WERI-Rb-1 (cell line): ENCODE measurements around the gene ALDH3B2.

Experiments
- DNase-seq: peaks from one replicate; pipeline ENCODE4 v3.0.0-alpha.2; 2020
- H3K27ac ChIP-seq: fragments of 250-450 bp; sonication (Bioruptor Pico); 2 replicates; pipeline ENCODE4 v1.5.1; 2020; ENCODE audit warnings: mild to moderate bottlenecking, moderate library complexity
- H3K27me3 ChIP-seq: fragments of 250-450 bp; sonication (Bioruptor Pico); 2 replicates; pipeline ENCODE4 v1.5.1; 2021; ENCODE audit warnings: mild to moderate bottlenecking, low read depth, moderate library complexity; ENCODE audit not compliant: insufficient read depth, severe bottlenecking
- H3K36me3 ChIP-seq: fragments of 250-450 bp; sonication (Bioruptor Pico); 2 replicates; pipeline ENCODE4 v1.5.1; 2020; ENCODE audit warnings: mild to moderate bottlenecking, moderate library complexity
- H3K4me3 ChIP-seq: 2 replicates; pipeline ENCODE4 v1.5.1; 2011; ENCODE audit warnings: low read depth, mild to moderate bottlenecking, control low read depth, low read length
- H3K9me3 ChIP-seq: fragments of 250-450 bp; sonication (Bioruptor Pico); 2 replicates; pipeline ENCODE4 v1.5.1; 2021; ENCODE audit warnings: mild to moderate bottlenecking, moderate library complexity; ENCODE audit not compliant: severe bottlenecking
- CTCF ChIP-seq: IDR thresholded peaks from 2 replicates; pipeline ENCODE4 v1.5.1; 2011; ENCODE audit warnings: low read depth, mild to moderate bottlenecking, control low read depth, inconsistent platforms, low read length

Gene ALDH3B2

GRCh38 chr11:67666676-67667489 lies 7.5 kb downstream of the ALDH3B2 start:
- H3K27me3 ChIP-seq = no peaks in the 10 kb centered on the region
- no peaks in the 10 kb centered on the region for H3K9me3 ChIP-seq
- TF ChIP-seq CTCF = no peak
- no peak overlapping the region for H3K4me3 ChIP-seq
- DNase-seq = no peak
- no peak overlapping the region for H3K27ac ChIP-seq
- H3K36me3 ChIP-seq = no peaks in the 10 kb centered on the region

GRCh38 chr11:67666303-67666645 lies 8.1 kb downstream of the ALDH3B2 start:
- H3K4me3 ChIP-seq = no peak overlapping the region
- H3K27ac ChIP-seq = no peak overlapping the region
- no peaks in the 10 kb centered on the region for H3K27me3 ChIP-seq
- TF ChIP-seq CTCF = no peak
- H3K9me3 ChIP-seq = no peaks in the 10 kb centered on the region
- no peaks in the 10 kb centered on the region for H3K36me3 ChIP-seq
- no peak for DNase-seq

GRCh38 chr11:67665541-67666302 lies 8.7 kb downstream of the ALDH3B2 start:
- H3K36me3 ChIP-seq = no peaks in the 10 kb centered on the region
- peak; percentile 61 for DNase-seq
- H3K9me3 ChIP-seq = no peaks in the 10 kb centered on the region
- no peaks in the 10 kb centered on the region for H3K27me3 ChIP-seq
- peak; percentile 71 for TF ChIP-seq CTCF
- H3K27ac ChIP-seq = no peak overlapping the region
- no peak overlapping the region for H3K4me3 ChIP-seq

- DNase-seq = no peak
- no peak for TF ChIP-seq CTCF
- no peak overlapping the region for H3K4me3 ChIP-seq
- H3K27me3 ChIP-seq = no peaks in the 10 kb centered on the region
- H3K9me3 ChIP-seq = no peaks in the 10 kb centered on the region
- H3K27ac ChIP-seq = no peak overlapping the region
- no peaks in the 10 kb centered on the region for H3K36me3 ChIP-seq
Measured at GRCh38 chr11:67664696-67665540, 9.5 kb downstream of the ALDH3B2 start.

GRCh38 chr11:67664213-67664585 lies 10.2 kb downstream of the ALDH3B2 start:
- Histone ChIP-seq H3K4me3 (no peak overlapping the region), H3K27me3 (no peaks in the 10 kb centered on the region), H3K36me3 (no peaks in the 10 kb centered on the region), H3K27ac (no peak overlapping the region), H3K9me3 (no peaks in the 10 kb centered on the region)
- no peak for DNase-seq
- no peak for TF ChIP-seq CTCF
